Adrenal gland (tissue), 12 donors: ENCODE results near the gene WFDC10B. TPM values are rescaled to one million over a fixed set of nuclear protein-coding genes. Genes with fewer than 3 reads are reported as not detected.

Experiments
- DNase-seq, 7 donors: peaks; one replicate each; pipeline ENCODE4 v3.0.0-alpha.2; 2019 to 2020
- H3K27ac ChIP-seq, 5 donors: fragments of 200-600 bp; sonication (generic) in 4 of 5; 1 replicate in 3 of 5; 2 replicates in 2 of 5; pipeline versions ENCODE4 v1.5.1 to v1.8.0; 2016 to 2020; ENCODE audit warnings: mild to moderate bottlenecking in 1 of 5
- H3K27me3 ChIP-seq: fragments of 200-600 bp; 2 replicates; pipeline ENCODE4 v1.8.0; 2021
- H3K36me3 ChIP-seq, 2 donors: fragments of 200-600 bp; replicated peaks in 1 of 2; 1 replicate in 1 of 2; 2 replicates in 1 of 2; pipeline versions ENCODE4 v1.5.1 to v1.8.0; 2018 to 2022
- H3K4me1 ChIP-seq, 2 donors: fragments of 200-600 bp; replicated peaks in 1 of 2; 1 replicate in 1 of 2; 2 replicates in 1 of 2; pipeline versions ENCODE4 v1.5.1 to v1.8.0; 2018 to 2021
- H3K4me3 ChIP-seq, 4 donors: fragments of 200-600 bp; sonication (generic) in 3 of 4; one replicate each; pipeline ENCODE4 v1.5.1; 2016 to 2018
- H3K9me3 ChIP-seq, 3 donors: fragments of 200-600 bp; sonication (generic) in 1 of 3; replicated peaks in 1 of 3; 1 replicate in 2 of 3; 2 replicates in 1 of 3; pipeline versions ENCODE4 v1.5.1 to v1.8.0; 2016 to 2021
- POLR2A ChIP-seq, 2 donors: fragments of 450-650 bp; IDR thresholded peaks; one replicate each; pipeline ENCODE4 v1.6.1; 2017; ENCODE audit warnings: antibody characterized with exemption in 2 of 2, mild to moderate bottlenecking in 2 of 2, moderate library complexity in 1 of 2
- WGBS, 4 donors: extraction: QIAGEN DNeasy Blood & Tissue Kit in 2 of 4; methylation state at CpG; one replicate each; pipeline versions ENCODE4 v1.1.5 to v1.1.7; 2013 to 2017; 5-methylcytosine and 5-hydroxymethylcytosine counted together
- intact Hi-C, 2 donors: fragments of 100-400 bp; cut with DNase I; formaldehyde crosslinking; loops; one replicate each; pipeline versions ENCODE4 v1.14.1 to v1.15.0; 2022 to 2023
- microRNA-seq, 3 donors: library from miRNA; unstranded; fragments of <30 nt; microRNA quantifications; one replicate each; pipeline ENCODE4, GENCODE V29; 2017 to 2020
- polyA plus RNA-seq, 3 donors: library from polyadenylated mRNA; stranded (reverse); fragments of 200-250 nt in 2 of 3; fragments of 350-450 nt in 1 of 3; fragmentation: Illumina TruSeq in 1 of 3; extraction: RNeasy Lipid Tissue Mini Kit (QIAGEN cat#74804) in 1 of 3; gene quantifications; one replicate each; pipeline ENCODE4 v1.2.3, GENCODE V29; 2013 to 2014
- small RNA-seq, 2 donors: library from RNA; depleted of rRNA; stranded (forward); fragments of <200 nt; gene quantifications; one replicate each; pipeline ENCODE3, GENCODE V24; 2016
- total RNA-seq, 9 donors: library from RNA; depleted of rRNA in 4 of 9; stranded (reverse); fragments of >200 nt in 4 of 9; fragments of 120-200 nt in 1 of 9; fragmentation: NEBNext Ultra II Directional in 1 of 9; extraction: Animal tissue kit (Norgen Biotek cat#: 25700) in 1 of 9; gene quantifications; one replicate each; pipeline versions ENCODE4 v1.1.0 to v1.2.4, GENCODE V29; 2013 to 2023
- TF ChIP-seq, protein P1 (sequence below), 6 experiments: fragments of 450-650 bp in 4 of 6; fragments of 200-600 bp in 2 of 6; sonication (generic) in 1 of 6; IDR thresholded peaks; 1 replicate in 5 of 6; 2 replicates in 1 of 6; pipeline versions ENCODE4 v1.5.1 to v1.8.0; 2016 to 2021; ENCODE audit warnings: antibody characterized with exemption in 6 of 6, mild to moderate bottlenecking in 2 of 6, moderate library complexity in 1 of 6
- donor health status: healthy with polysubstance abuse.
- donor health status: Bipolar disorder and iron deficiency.
- donor health status: DM: yes; HTN: yes; CAD: no.
- donor health status: DM: no; HTN: no; CAD: no.
- donor health status: DM: no; HTN: no; CAD: no.
- donor health status: DM: yes; HTN: yes; CAD: no.

Gene WFDC10B
- total and polyA plus RNA-seq, 12 donors, result not detected

DNA sequence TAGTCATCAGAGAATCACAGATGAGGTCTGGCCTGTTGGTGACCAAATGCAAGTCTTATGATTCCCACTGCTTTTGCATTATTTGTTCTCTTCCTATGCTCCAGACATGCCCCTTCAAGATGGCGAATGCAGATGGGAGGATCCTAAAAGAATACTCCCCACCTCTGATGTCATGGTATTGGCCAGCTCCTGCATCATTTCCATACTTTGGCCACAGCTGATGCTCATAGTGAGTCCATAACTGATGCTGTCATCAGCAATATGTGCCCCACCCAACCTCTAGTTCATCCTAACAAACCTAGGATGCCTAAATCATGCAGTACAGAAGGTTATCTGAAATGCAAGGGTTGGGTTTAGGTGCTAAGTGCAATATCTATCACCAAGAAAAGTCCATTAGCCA, 68.3 kb downstream of the WFDC10B start:
- 62 to 92% (median 72%) methylated on average over 1 of the region's 1 CpG for WGBS, 4 donors
- DNase-seq, result no peak
- no peaks in the 10 kb centered on the region for H3K36me3 ChIP-seq
- intact Hi-C loops, result no loop called here
- H3K4me1 ChIP-seq, result no peaks in the 10 kb centered on the region
- H3K4me3 ChIP-seq, result no peak overlapping the region
- TF ChIP-seq, protein P1, sequence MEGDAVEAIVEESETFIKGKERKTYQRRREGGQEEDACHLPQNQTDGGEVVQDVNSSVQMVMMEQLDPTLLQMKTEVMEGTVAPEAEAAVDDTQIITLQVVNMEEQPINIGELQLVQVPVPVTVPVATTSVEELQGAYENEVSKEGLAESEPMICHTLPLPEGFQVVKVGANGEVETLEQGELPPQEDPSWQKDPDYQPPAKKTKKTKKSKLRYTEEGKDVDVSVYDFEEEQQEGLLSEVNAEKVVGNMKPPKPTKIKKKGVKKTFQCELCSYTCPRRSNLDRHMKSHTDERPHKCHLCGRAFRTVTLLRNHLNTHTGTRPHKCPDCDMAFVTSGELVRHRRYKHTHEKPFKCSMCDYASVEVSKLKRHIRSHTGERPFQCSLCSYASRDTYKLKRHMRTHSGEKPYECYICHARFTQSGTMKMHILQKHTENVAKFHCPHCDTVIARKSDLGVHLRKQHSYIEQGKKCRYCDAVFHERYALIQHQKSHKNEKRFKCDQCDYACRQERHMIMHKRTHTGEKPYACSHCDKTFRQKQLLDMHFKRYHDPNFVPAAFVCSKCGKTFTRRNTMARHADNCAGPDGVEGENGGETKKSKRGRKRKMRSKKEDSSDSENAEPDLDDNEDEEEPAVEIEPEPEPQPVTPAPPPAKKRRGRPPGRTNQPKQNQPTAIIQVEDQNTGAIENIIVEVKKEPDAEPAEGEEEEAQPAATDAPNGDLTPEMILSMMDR (IDR thresholded peaks at IDR 0.05), result no peak
- TF ChIP-seq POLR2A (IDR thresholded peaks at IDR 0.05), result no peak
- H3K27ac ChIP-seq, result no peak overlapping the region
- no peaks in the 10 kb centered on the region for H3K27me3 ChIP-seq
- H3K9me3 ChIP-seq, result no peaks in the 10 kb centered on the region

Small RNA genes lying within 50 kb of the gene (microRNA-seq; reads per million reads assigned to microRNA genes)
- 0 to 1.3 (median 0.28) reads per million in 3 donors for gene MIR3617

Small RNA genes lying within 50 kb of the gene (small RNA-seq; reads per million reads assigned to genes)
- 0 reads per million in 2 donors for gene MIR3617
- 0 reads per million in 2 donors for gene SPINT5P

Other genes with a start within 250 kb of the WFDC10B start
- under 1 TPM in 2 of 9 donors, not detected in 7; 0.33 to 0.42 TPM for gene WFDC2, start 235.3 kb downstream of the WFDC10B start, total RNA-seq
- 1 to 10 TPM in 2 of 3 donors, under 1 TPM in 1; 0.37 to 1.9 (median 1.6) TPM for gene WFDC2, start 235.3 kb downstream of the WFDC10B start, polyA plus RNA-seq
- not detected for gene SPINT3, start 189.4 kb downstream of the WFDC10B start, total RNA-seq
- gene SPINT3, start 189.4 kb downstream of the WFDC10B start, polyA plus RNA-seq, result not detected
- not detected for gene WFDC6, start 165.5 kb downstream of the WFDC10B start, total RNA-seq
- gene WFDC6, start 165.5 kb downstream of the WFDC10B start, polyA plus RNA-seq, result not detected
- not detected for gene EPPIN, start 157.6 kb downstream of the WFDC10B start, total RNA-seq
- not detected for gene EPPIN, start 157.6 kb downstream of the WFDC10B start, polyA plus RNA-seq
- gene WFDC8, start 125.7 kb downstream of the WFDC10B start, total RNA-seq, result not detected
- gene WFDC8, start 125.7 kb downstream of the WFDC10B start, polyA plus RNA-seq, result not detected
- not detected for gene WFDC10A, start 75.3 kb downstream of the WFDC10B start, total RNA-seq
- gene WFDC10A, start 75.3 kb downstream of the WFDC10B start, polyA plus RNA-seq, result not detected
- gene WFDC9, start 73.7 kb downstream of the WFDC10B start, total RNA-seq, result not detected
- gene WFDC9, start 73.7 kb downstream of the WFDC10B start, polyA plus RNA-seq, result not detected
- not detected for gene WFDC11, start 34.8 kb downstream of the WFDC10B start, total RNA-seq
- gene WFDC11, start 34.8 kb downstream of the WFDC10B start, polyA plus RNA-seq, result not detected
- not detected for gene WFDC13, start 3.0 kb downstream of the WFDC10B start, total RNA-seq
- gene WFDC13, start 3.0 kb downstream of the WFDC10B start, polyA plus RNA-seq, result not detected
- not detected for gene SPINT4, start 17.3 kb upstream of the WFDC10B start, total RNA-seq
- gene SPINT4, start 17.3 kb upstream of the WFDC10B start, polyA plus RNA-seq, result not detected
- 1 to 10 TPM in 2 of 9 donors, under 1 TPM in 1, not detected in 6; 0.22 to 1.9 (median 1.8) TPM for gene WFDC3, start 86.9 kb upstream of the WFDC10B start, total RNA-seq
- 1 to 10 TPM in 2 of 3 donors, not detected in 1; 1.3 to 3.1 TPM for gene WFDC3, start 86.9 kb upstream of the WFDC10B start, polyA plus RNA-seq
- 10 to 100 TPM; 12.1 to 31.4 (median 27.3) TPM for gene DNTTIP1, start 86.9 kb upstream of the WFDC10B start, total RNA-seq
- gene DNTTIP1, start 86.9 kb upstream of the WFDC10B start, polyA plus RNA-seq, result 10 to 100 TPM; 34.5 to 49.4 (median 38.4) TPM
- 10 to 100 TPM in 1 of 9 donors, 1 to 10 TPM in 7, under 1 TPM in 1; 0.79 to 43.3 (median 2.2) TPM for gene UBE2C, start 107.6 kb upstream of the WFDC10B start, total RNA-seq
- gene UBE2C, start 107.6 kb upstream of the WFDC10B start, polyA plus RNA-seq, result 1 to 10 TPM; 3.8 to 4.9 (median 4.7) TPM
- gene TNNC2, start 122.3 kb upstream of the WFDC10B start, total RNA-seq, result 1 to 10 TPM in 7 of 9 donors, not detected in 2; 1.4 to 8.4 (median 2.8) TPM
- gene TNNC2, start 122.3 kb upstream of the WFDC10B start, polyA plus RNA-seq, result 10 to 100 TPM in 1 of 3 donors, 1 to 10 TPM in 2; 4.3 to 16.9 (median 8.2) TPM
- 100 to 1,000 TPM in 3 of 9 donors, 10 to 100 TPM in 6; 61.6 to 183 (median 97.5) TPM for gene SNX21, start 128.8 kb upstream of the WFDC10B start, total RNA-seq
- gene SNX21, start 128.8 kb upstream of the WFDC10B start, polyA plus RNA-seq, result 10 to 100 TPM; 35.1 to 66.3 (median 43.9) TPM
- 100 to 1,000 TPM in 1 of 9 donors, 10 to 100 TPM in 8; 34.6 to 134 (median 74.5) TPM for gene ACOT8, start 152.4 kb upstream of the WFDC10B start, total RNA-seq
- gene ACOT8, start 152.4 kb upstream of the WFDC10B start, polyA plus RNA-seq, result 10 to 100 TPM; 33.7 to 78.8 (median 49.3) TPM
- gene ZSWIM3, start 152.6 kb upstream of the WFDC10B start, total RNA-seq, result 10 to 100 TPM in 1 of 9 donors, 1 to 10 TPM in 8; 3.7 to 19.5 (median 6.4) TPM
- 1 to 10 TPM; 2.9 to 4.2 (median 3.1) TPM for gene ZSWIM3, start 152.6 kb upstream of the WFDC10B start, polyA plus RNA-seq
- gene ZSWIM1, start 176.2 kb upstream of the WFDC10B start, total RNA-seq, result 10 to 100 TPM; 15.9 to 22.1 (median 18.6) TPM
- 10 to 100 TPM in 1 of 3 donors, 1 to 10 TPM in 2; 4.2 to 19.2 (median 5.6) TPM for gene ZSWIM1, start 176.2 kb upstream of the WFDC10B start, polyA plus RNA-seq
- gene SPATA25, start 182.6 kb upstream of the WFDC10B start, total RNA-seq, result 10 to 100 TPM in 1 of 9 donors, 1 to 10 TPM in 6, under 1 TPM in 1, not detected in 1; 0.35 to 12.5 (median 4.0) TPM
- 1 to 10 TPM in 1 of 3 donors, under 1 TPM in 2; 0.29 to 3.5 (median 0.57) TPM for gene SPATA25, start 182.6 kb upstream of the WFDC10B start, polyA plus RNA-seq
- gene NEURL2, start 186.2 kb upstream of the WFDC10B start, total RNA-seq, result 10 to 100 TPM in 7 of 9 donors, 1 to 10 TPM in 2; 6.0 to 36.4 (median 16.0) TPM
- gene NEURL2, start 186.2 kb upstream of the WFDC10B start, polyA plus RNA-seq, result 10 to 100 TPM in 1 of 3 donors, 1 to 10 TPM in 2; 1.0 to 19.1 (median 7.2) TPM
- 100 to 1,000 TPM; 306 to 776 (median 516) TPM for gene CTSA, start 186.3 kb upstream of the WFDC10B start, total RNA-seq
- gene CTSA, start 186.3 kb upstream of the WFDC10B start, polyA plus RNA-seq, result 100 to 1,000 TPM; 517 to 854 (median 731) TPM
- gene PLTP, start 207.1 kb upstream of the WFDC10B start, total RNA-seq, result 1,000 to 10,000 TPM in 2 of 9 donors, 100 to 1,000 TPM in 7; 168 to 1,158 (median 460) TPM
- gene PLTP, start 207.1 kb upstream of the WFDC10B start, polyA plus RNA-seq, result 100 to 1,000 TPM; 126 to 366 (median 157) TPM
- gene PCIF1, start 229.7 kb upstream of the WFDC10B start, total RNA-seq, result 10 to 100 TPM; 12.6 to 47.1 (median 40.4) TPM
- 10 to 100 TPM; 20.6 to 36.4 (median 35.9) TPM for gene PCIF1, start 229.7 kb upstream of the WFDC10B start, polyA plus RNA-seq